Femur (tissue), 1 donor: Measurements from ENCODE around the gene ALG1L2.
"Not testable (repeated sequence)": the region's sequence is repeated elsewhere in the genome, so short reads cannot be mapped to it uniquely, and the experiment has no call there.

ENCODE experiments used
- DNase-seq: peaks from one replicate; pipeline ENCODE4 v3.0.0-alpha.2; 2017

ALG1L2 gene

DNA sequence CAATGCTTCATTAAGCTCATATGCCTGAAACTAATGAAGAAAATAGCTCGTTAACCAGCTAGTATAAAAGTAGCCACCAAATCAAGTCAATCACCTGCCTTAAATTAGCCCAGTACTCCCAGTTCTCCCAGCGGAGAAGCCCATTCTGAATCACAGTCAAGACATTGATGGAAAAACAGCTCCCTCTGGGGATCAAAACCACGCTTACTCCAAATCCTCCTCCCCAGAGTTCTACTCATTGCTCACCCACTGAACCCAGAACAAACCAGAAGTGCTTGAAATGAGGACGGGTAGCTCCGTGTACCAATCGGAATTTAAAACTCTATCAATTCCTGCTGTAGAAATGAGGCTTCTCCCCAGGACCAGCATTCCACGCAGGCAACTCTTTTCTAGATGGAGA, 54.7 kb downstream of the ALG1L2 start:
- DNase-seq, result not testable (repeated sequence)

- not testable (repeated sequence) for DNase-seq
These were observed 56.1 kb downstream of the ALG1L2 start for GRCh38 chr3:130137685-130138084.

DNA sequence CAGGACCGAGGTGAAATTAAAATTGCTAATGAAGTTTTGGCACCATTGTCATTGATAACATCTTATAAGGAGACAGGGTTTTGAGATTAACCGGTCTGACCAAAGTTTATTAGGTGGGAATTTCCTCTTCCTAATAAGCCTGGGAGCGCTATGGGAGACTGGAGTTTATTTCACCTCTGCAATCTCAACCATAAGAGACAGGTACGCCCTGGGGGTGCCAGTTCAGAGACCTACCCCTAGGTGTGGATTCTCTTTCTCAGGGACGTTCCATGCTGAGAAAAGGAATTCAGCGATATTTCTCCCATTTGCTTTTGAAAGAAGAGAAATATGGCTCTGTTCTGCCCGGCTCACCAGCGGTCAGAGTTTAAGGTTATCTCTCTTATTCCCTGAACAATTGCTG, 57.4 kb downstream of the ALG1L2 start:
- DNase-seq, result not testable (repeated sequence)

GRCh38 chr3:130140756-130141155, 59.1 kb downstream of the ALG1L2 start:
- DNase-seq, result not testable (repeated sequence)

DNA sequence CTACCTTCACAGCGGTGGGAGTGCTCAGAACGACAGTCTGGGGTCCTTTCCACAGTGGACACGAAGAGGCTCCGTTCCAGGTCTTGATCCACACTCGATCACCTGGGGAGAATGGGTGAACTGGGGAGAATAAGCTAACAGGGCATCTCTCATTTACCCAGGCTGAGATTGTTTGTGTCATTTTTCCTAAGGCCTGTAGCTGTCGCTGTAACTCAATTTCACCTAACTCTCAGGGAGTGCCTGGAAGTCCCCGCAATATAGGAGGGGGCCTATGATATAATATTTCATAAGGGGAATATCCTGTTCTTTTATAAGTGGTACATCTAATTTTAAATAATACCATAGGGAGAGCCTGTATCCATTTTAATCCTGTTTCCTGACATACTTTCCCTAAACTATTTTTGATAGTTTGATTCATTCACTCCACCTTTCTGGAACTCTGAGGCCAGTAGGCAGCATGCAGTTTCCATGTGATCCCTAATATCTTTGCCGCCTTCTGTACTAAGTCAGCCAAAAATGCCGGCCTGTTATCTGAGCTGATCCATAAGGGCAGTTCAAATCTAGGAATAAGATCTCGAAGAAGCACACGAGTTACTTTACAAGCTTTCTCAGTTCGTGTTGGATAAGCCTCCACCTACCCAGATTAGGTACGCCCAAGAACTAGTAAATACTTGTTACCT, 62.2 kb downstream of the ALG1L2 start:
- DNase-seq, result not testable (repeated sequence)

- DNase-seq, result not testable (repeated sequence)
These were observed 62.7 kb downstream of the ALG1L2 start for GRCh38 chr3:130144328-130144650.

- not testable (repeated sequence) for DNase-seq
These were observed 63.8 kb downstream of the ALG1L2 start for GRCh38 chr3:130145456-130145855.

GRCh38 chr3:130146465-130146864, 64.8 kb downstream of the ALG1L2 start:
- DNase-seq, result not testable (repeated sequence)
